Stimulated activated CD4-positive, alpha-beta T cell treated with anti-CD3 and anti-CD28 coated beads, TNF-alpha, amount 100 ng/mL, for 1 hour (primary cell): ENCODE measurements around the gene VAC14.
"Not testable (repeated sequence)": the region's sequence is repeated elsewhere in the genome, so short reads cannot be mapped to it uniquely, and the experiment has no call there.

Experiments used
- DNase-seq, 3 donors: peaks; one replicate each; pipeline ENCODE4 v3.0.0-alpha.2; 2020; ENCODE audit warnings: low read depth in 3 of 3, low spot score in 1 of 3

Gene VAC14

DNA sequence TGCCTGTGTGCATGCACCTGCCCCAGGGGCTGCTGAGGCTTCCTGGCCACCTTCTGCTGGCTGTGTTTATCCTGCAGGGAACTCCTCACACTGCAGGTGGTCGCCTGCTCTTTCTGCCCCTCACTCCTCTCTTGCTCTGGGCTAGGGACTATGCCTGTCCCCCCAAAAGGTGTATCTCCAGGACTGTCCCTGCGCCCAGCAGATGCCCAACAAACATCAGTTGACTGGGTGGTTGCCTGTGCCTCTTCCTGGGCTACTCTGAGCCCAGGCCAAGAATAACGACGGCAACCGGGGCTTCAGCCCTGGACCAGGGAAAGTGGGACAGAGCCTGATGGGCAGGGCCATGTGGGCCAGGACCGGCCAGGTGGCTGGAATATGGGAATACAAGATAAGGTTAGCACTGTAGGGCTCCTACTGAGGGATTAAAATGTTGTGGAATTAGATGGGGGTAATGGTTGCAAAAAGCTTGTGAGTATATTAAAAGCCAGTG, 55.4 kb downstream of the VAC14 start:
- DNase-seq: no peak

DNA sequence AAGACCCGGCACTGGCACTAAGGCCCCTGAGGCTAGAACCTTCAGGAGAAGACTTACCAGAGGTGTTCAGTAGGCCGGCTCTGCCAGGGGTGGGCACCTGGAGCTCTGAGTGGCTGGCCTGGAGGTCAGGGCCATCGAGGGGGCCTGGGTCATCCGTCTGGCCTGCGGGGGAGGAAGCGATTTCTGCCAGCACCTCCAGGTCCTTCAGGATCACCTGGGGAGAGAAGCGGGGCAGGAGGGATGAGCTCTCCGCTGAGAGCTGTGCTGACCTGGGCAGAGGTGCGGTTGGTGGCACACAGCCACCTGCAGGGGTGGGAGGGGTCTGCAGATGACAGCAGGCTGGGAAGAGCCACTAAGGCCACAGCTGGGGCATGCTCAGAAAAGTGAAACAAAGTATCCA, 56.6 kb downstream of the VAC14 start:
- no peak for DNase-seq

DNA sequence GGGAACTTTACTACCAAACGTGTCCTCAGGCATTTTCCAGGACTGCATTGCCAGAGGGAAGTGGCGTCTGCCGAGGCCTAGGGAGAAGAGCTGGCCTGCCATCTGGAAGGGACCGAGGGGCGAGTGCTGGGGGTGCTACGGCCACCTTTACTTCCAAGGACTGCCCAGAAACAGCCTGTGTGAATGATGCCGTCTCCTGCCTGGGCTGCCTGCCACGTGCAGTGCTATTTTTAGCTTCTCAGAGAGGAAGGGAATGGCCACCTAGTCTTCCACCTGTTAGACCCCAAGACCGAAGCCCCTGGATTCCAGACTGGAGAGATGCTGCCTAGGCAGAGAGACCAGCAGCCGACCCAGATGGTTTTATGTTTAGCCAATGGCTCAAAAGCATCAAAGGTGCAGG, 57.2 kb downstream of the VAC14 start:
- no peak for DNase-seq

DNA sequence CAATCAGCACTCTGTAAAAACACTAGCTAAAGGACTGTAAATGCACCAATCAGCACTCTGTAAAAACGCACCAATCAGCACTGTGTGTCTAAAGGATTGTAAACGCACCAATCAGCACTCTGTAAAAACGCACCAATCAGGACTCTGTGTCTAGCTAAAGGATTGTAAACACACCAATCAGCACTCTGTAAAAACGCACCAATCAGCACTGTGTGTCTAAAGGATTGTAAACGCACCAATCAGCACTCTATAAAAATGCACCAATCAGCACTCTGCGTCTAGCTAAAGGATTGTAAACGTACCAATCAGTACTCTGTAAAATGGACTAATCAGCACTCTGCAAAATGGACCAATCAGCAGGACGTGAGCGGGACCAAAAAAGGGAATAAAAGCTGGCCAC, 58.0 kb downstream of the VAC14 start:
- not testable (repeated sequence) for DNase-seq

DNA sequence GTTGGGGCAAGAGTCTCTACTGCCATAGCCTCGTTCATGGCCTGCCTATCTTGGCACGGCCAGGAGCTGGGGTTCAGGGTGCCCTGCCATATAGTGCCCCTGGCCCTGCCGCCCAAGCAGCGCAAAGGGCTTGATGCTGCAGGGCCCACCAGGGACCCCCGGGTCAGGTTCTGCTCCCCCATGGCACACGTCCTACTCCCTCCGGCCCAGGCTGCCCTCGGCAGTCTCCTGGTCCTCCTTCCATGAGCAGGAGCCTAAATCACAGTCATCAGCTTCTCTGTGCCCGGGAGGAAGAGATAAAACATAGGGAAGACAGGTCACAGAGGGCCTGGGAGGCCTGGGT, 59.2 kb downstream of the VAC14 start:
- DNase-seq: no peak

DNA sequence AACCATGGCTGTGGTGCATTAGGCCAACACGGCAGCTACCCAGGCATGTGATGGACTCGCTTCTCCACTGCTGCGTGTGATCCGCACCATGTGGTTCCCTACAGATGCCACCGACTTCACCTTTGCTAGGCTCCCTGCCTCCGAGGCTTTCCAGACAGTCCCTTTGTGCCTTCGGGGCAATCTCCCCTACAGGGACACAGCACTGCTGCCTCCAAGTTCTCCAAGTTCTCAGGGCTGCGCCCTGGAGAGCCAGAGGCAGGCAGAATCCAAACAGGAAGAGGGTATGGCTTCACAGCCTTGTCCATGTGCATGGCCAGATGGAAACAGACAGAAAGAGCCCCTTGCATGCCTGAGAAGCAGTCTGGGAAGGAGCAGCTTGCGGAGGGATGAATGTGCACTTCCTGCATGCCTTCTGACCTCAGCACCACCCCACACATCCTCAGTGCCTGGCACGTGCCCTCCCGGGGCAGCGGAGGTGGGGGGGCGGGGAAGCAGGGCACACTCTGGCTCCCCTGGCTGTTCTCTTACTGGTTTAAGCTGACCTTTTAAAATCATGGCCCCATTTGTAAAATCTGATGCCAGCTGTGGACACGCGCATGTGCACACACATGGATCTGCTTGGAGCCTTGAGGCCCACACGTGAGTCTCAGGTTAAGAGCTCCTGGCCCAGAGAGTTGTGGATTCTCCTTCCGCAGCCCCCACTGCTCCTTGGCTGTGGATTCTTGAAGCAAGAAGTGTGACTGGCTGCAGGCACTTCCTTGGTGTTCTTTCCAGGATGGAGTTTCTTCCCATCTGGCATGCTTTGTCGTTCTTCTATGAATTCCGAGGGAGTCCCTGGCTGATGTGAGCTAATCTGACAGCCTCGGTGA, 59.8 kb downstream of the VAC14 start:
- no peak for DNase-seq

DNA sequence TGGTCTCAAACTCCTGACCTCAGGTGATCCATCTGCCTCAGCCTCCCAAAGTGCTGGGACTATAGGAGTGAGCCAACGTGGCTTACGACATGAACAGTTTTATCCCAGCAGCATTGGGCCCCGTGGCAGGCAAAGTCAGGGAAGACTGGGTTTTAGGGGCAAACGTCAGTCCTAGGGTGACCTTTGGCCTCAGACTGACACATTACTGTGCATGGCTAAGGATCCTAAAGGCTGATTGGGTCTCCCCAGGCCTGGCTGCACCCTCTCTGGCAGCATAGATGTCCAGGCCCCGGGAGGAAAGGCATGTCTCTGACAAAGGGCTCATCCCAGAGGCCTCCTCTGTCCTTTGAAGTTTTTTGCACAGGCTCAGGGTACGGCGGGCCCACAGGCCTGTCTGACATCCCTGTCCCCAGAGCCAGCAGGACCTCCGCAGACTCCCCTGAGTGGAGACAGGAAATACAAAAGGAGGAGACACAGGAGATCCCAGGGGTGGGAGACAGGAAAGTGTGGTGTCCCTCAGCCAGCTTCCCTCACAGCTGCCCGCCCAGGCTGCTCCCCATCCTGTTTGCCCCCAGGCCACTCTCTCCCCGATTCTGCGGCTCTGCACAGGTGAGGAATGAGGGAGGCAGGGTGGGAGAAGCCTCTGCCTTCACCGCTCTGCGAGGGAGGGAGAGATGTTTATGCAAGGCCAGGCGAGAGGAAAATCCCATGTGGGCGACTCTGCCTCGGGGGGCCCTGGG, 60.6 kb downstream of the VAC14 start:
- DNase-seq: no peak

DNA sequence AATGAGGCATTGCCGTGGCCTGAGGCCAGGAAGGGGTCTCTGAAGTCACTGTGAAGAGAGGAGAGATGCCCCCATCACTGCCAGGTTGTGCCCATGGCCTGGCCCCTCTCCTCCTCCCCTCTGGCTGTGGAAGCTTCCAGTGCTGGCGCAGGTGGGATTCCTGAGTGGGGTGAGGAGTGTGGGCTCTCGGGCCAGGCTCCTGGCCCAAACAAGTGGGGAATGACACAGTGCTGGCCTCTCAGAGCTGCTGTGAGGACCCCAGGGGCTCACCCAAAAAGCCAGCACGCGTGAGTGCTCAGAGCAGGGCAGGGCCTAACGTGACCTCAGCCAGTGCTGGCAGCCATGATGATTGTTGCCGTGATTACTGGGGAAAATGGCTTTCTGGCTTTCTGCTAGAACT, 61.6 kb downstream of the VAC14 start:
- no peak for DNase-seq

DNA sequence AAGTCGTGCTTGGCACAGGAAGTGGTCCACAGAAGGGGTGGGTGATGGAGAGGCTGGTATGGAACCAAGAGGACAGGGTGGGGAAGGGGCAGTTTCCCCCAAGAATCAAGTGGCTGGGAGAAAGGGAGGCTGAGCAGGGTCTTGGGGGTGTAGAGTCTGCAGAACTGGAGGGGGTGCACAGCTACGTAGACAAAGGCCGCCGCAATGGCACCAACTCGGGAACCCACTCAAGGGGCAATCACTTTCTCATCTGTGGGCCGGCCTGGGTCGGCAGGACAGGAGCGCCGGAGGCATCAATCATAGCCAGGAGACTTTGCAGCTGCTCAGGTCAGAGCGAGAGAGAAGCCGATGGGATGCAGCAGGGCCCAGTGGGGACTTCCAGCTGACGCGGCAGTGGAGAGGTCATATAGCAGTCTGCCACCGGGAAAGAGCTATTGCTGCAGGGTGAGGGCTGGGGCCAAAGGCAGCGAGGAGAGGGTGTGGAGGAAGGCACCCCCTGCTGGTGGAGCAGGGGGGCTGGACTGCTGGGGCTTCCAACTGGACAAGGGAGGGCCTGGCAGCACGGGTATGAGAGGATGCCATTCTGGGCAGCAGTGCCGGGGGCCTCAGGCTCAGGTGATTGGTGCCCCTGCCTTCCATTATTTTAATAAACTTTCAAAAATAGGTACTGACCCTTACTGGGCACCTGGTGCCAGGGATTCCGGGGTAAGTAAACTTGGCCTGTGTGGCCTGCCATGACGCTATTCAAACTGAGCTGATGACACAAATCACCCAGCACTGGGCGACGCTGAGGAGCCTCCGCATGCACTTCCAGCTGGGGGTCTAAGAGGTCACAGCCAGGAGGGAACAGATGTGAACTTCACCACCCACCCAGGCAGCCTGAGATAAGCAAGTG, 62.6 kb downstream of the VAC14 start:
- no peak for DNase-seq

DNA sequence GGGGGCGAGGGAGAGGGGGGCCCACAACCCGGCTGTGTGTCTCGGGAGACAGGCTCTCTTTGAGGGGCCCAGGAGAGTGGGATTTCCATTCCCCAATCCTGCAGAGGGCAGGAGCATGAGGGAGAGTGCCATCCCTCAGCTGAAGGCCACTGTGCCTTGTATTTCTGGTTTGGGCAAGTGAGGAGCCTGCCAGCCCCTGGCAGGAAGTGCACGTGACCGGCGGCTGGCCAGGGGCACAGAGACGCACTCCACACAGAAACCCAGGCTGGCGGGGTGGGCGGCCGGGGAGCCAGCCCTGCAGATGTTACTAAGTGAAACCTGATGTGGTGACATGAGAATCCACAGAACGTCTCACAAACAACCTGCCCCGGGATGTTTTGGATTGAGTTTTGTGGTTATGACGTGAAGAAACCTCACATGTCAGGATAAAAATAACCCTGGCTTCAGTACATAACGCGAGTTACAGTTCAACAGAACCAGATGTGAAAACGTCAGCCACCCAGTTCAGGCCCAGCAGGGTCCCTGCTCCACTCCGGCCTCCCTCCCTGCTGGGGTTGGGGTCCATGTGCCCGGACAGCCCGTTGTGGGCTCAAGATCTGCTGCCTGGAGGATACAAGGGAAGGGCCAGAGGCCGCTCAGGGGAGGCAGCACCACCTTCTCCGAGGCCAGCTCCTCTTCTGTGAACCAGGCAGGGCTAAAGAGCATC, 63.4 kb downstream of the VAC14 start:
- DNase-seq: peak in 2 of 3 donors; percentile 8 to 30

DNA sequence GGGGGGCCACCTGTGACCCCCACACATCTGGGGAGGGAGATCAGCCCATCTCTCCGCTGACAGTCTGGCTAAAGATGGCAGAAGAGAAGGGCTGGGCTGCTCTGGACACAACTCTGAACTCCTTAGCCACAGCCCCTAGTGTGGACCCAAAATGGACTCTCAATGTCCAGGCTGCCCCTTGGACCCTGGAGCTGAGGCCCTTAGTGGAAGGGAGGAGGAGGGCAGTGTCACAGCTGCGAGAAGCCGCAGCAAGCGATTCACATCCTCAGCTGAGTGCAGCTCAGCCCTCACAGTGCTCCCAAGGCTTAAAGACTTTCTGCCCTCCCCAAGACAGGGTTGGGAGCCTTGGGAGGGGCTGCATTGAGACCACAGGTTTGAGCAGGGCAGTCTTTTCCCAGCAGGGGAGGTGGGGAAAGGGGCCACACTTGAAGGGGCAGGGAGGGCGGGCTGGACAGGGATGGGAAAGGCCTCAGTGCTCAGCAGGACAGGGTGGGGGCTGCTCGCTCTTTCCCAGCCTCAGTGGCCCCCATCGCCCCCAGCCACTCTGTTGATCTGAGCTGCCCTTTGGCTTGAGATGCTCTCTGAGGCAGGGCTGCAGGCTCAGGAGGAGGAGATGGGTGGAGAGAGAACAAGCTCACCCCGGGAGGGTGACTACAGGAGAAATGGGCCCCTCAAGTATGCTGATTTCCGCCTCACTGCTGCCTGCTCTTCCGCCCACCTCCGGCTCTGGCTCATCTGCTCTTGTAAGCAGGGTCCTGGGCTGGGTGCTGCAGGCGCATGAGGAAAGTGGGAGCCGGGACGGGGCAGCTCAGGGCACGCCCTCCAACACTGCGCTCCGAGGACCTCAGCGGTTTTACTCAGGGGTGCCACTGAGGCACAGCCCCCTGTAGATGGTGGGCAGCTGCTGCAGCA, 64.2 kb downstream of the VAC14 start:
- DNase-seq: no peak

DNA sequence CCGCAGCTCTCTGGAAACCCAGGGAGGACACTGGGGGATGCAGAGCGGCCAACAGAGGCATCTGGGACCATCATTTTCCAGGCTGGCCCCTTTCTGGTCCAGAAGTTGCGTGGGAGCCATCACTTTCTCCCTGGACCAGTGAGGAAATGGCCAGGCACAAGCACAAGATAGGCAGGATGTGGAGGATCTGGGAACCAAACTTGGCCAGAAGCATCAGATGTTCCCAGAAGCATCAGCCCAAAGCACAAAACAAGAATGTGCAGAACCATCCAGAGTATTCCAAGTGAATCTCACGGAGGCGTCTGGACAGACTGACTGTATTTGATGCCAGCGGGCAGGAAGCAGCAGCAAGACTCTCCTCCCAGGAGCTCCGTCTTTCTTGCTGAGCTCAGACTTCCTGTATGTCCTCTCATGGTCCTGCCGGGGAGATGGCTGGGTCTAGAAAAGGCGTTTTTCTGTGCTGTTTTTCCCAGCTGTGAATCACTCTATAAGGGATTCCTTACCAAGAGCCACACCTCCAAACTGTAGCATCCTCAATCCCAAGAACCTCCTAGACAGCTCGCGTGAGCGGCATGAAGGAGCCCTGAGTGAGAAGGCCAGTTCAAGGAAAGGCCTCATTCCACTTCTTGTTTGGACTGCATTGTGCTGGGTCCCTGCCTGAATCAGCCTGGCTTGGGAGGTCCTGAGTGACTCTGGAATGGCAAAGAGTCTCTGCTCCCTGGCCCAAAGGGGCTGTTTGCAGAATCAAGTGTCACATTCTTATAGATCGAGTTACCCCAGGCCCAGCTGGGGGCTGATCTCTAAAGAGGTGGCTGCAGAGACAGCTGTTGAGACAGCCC, 65.6 kb downstream of the VAC14 start:
- DNase-seq: no peak

DNA sequence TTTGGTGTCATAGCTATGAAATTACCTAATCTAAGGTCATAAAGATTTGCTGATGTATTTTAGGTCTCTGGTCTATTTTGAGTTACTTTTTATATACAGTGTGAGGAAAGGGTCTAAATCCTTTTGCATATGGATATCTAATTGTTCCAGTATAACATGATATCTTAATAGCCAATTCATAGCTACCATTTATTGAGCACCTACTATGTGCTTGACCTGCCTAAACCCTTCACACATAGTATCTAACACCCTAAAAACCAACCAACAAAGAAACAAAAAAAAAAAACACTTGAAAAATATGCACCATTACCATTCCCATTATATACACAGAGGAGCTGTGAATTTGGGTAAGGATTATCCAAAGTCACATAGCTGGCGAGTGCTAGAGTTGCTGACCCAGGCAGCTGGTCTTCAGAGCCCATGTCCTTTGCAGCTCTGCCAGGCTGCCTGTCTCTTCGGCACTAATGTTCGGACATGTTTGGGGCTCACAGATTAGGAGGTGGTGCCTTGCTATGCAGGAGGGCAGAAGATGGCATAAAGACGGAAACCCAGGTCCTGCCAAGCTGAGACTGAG, 66.3 kb downstream of the VAC14 start:
- no peak for DNase-seq

DNA sequence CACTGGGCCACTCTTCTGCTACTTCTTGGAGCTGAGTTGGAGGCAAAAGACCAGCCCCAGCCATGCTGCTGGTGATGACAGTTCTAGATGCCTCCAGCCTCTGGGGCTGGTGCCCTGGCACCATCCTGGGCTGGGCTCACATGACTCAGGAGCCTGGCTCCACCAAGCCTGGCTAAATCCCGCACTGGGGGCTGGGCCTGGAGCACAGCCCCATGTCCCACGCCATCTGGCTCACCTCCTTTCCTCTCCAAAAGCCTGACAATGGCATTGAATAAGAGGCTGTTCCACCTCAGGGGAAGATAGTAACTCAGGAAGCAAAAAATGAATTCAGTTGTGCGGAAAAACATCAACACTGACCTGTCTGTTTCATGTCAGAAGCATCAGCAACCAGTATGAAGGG, 70.0 kb downstream of the VAC14 start:
- no peak for DNase-seq

DNA sequence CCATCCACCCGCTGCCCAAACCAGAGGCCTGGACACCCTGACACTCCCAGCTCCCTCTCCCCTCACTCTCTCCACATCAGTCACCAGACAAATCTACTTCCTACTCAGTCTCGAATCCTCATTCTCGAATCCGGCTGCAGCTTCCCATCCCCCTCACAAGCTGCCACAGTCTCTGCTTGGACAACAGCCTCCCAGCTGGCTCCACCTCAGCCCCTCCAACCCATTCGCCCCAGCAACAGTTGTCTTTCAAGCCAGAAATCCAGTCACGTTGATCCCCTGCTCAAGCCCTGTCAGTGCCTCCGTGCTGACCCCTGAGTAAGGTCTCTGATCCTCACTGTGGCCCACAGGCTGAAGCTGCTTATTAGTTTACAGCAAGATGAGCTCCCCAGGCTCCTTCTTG, 70.9 kb downstream of the VAC14 start:
- no peak for DNase-seq

DNA sequence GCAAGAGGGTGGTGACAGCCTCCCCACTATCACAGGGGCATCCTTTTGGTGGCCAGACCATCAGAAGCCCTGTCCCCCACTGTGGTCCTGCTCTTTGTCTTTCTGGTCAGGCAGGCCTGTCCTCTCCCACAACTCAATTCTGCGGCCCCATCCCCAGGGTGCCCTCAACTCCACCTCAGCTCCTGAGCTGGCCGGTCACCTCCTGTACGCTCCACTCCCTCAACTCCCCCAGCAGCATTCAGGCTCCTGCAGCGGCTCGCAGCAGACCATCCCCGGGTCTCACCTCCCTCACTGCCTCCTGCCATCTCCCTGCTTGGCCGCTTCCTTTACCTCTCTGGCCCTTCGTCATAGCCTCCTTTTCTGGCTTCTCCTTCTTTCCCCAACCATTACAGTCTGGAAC, 71.7 kb downstream of the VAC14 start:
- DNase-seq: no peak

DNA sequence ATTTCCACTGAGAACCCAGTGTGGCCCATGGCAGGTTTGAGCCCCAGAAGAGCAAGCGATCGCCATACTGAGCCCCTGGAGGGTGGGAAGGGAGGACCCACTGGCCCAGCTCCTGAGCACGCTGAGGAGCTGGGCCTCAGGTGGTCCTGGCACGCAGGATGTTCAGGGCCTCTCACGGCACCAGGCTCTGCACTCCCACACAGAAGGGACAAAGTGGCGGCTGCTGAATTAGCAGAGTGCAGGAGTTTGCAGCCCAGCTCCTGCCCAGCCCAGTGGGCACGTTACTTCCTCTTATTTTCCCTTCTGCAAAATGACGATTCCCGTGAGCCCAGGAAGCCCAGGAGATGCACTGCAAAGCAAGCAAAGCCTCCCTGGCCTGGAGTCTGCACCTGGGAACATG, 72.8 kb downstream of the VAC14 start:
- no peak for DNase-seq

DNA sequence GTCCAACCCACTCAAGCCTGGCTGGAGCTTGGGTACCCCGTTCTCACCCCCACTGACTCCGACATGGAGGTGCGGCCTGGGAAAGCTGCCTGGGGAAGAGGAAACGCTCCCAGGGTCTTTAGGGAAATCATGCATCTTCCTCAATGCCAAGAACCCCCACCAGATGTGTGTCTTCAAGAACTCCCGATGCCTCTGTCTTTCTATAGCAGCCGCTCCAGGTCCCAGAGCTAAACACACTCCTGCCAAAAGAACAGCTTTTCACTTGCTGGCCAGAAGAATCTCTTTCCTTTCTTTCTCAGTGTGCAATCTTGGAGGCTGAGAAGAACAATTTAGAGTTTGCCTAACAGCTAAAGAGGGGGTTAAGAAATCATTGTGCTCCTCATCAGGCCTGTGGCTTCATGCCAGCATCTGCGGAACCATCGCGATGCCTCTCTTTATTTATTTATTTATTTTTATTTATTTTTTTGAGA, 74.0 kb downstream of the VAC14 start:
- DNase-seq: no peak
